Measurements from ENCODE around the gene CENPS.
"Not testable (repeated sequence)": the region's sequence is repeated elsewhere in the genome, so short reads cannot be mapped to it uniquely, and the experiment has no call there.

CENPS gene

DNA sequence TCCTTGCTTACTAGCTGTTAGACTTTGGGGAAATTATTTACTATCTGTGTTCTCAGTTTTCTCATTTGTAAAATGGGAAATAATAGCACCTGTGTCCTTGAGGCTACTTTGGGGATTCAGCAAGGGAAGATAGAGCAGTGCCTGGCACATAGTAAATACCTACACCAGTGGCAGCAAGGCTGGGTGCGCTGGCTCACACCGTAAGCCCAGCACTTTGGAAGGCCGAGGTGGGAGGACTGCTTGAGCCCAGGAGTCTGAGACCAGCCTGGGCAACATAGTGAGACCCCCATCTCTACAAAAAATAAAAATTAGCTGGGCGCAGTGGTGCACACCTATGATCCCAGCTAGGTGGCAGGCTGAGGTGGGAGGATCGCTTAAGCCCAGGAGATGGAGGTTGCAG lies 8.6 kb upstream of the CENPS start:
- no peak for DNase-seq

DNA sequence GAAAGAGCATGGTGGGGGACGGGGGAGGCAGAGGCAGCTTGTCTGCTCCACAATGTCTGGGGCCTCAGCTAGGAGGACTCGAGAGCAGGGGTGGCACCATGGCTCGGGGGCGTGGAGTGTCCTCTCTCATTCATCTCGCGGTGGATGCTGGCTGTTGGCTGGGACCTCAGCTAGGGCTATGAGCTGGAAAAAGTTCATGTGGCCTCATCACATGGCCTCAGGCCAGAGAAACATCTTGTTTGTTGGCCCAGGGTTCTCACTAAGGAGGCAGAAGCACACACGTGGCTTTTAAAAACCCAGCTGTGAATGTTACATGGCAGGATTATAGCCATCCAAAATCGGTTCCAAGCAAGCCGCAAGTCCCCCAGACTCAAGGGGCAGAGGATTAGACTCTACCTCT lies 6.2 kb upstream of the CENPS start:
- no peak for DNase-seq

DNA sequence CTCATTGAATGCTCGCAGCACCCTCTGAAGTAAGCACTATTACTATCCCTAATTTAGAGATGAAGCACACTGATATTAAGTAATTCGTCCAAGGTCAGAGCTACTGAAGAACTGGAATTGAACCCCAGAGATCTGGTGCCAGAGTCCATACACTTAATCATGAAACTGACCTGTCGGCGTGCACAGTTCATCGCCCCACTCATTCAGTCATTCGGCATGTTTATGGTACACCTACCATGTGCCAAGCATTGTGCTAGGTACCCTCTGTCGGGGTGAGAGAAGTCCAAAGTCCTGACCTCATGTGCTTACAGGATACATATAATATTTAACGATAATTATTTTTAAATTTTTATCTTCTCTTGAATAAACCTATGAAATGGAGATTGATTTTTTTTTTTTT lies 5.6 kb upstream of the CENPS start:
- DNase-seq, result no peak

DNA sequence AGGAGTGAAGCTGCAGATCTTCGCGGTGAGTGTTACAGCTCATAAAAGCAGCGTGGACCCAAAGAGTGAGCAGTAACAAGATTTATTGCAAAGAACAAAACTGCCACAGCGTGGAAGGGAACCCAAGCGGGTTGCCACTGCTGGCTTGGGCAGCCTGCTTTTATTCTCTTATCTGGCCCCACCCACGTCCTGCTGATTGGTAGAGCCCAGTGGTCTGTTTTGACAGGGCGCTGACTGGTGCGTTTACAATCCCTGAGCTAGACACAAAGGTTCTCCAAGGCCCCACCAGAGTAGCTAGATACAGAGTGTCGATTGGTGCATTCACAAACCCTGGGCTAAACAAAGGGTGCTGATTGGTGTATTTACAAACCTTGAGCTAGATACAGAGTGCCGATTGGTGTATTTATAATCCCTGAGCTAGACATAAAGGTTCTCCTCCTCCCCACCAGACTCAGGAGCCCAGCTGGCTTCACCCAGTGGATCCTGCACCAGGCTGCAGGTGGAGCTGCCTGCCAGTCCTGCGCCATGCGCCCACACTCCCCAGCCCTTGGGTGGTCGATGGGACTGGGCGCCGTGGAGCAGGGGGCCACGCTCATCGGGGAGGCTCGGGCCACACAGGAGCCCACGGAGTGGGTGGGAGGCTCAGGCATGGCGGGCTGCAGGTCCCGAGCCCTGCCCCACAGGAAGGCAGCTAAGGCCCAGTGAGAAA lies 4.3 kb upstream of the CENPS start:
- DNase-seq, result peak; percentile 21

DNA sequence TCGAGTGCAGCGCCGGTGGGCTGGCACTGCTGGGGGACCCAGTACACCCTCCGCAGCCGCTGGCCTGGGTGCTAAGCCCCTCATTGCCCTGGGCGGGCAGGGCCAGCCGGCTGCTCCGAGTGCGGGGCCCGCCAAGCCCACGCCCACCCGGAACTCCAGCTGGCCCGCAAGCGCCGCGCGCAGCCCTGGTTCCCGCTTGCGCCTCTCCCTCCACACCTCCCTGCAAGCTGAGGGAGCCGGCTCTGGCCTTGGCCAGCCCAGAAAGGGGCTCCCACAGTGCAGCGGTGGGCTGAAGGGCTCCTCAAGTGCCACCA lies 3.7 kb upstream of the CENPS start:
- DNase-seq, result not testable (repeated sequence)

DNA sequence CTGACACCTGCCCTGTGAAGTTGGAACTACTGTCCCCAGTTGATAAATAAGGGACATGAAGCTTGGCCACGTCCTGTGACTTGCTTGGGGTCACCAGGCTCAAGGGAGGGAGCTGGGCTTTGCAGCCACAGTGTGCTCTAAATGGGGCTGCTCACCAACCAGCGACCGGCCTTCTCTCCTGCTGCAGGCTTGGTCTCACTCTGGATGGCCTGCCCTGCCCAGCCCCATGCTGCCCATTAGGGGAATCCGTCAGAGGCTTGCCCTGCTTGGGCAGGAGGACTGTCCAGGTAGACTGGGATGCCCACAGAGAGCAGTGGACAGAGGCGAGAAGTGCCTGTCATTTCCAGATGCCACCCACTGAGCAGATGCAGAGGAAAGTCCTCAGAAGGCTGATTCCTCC lies 1.2 kb upstream of the CENPS start:
- DNase-seq, result no peak

DNA sequence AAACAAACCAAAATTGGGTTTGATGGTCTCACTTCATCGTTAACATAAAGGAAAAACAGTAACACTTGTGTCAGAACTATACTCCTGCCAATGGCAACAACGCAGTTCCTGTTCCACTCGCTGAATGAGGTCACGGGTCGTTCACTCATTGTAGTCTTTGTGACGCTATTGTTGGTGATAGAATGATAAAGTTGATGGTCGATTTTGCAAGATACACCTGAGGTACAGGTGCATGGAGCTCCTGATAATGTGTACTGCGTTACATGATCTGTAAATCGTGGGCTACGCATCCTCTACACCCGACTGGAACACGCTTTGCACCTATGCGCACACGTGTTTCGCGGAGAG lies 391 bp upstream of the CENPS start:
- DNase-seq, result peak; percentile 48

DNA sequence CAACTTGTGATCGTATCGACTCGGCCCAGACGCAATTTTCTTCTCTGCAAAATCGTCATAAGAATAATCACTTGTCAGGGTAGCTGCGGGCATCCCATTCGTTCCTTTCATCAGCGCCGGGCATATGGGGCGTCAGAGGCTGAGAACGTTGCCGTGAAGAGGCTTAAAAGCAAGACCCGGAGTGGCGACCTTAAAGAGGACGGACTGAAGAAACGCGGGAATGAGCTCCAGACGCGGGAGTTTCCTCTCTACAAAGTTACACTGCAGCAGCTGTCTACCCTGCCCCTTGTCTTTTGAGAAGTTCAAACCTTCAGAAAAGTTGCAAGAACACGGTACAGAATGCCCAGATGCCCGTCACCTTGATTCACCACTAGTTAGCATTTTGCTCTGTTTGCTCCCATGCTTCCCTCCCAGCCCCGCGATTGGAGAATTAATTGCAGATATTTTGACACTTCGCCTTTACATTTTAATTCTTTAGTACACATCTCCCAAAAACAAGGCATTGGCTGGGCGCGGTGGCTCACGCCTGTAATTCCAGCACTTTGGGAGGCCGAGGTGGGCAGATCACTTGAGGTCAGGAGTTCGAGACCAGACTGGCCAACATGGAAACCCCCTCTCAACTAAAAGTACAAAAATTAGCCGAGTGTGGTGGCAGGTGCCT lies 967 bp downstream of the CENPS start:
- peak; percentile 22 for DNase-seq

DNA sequence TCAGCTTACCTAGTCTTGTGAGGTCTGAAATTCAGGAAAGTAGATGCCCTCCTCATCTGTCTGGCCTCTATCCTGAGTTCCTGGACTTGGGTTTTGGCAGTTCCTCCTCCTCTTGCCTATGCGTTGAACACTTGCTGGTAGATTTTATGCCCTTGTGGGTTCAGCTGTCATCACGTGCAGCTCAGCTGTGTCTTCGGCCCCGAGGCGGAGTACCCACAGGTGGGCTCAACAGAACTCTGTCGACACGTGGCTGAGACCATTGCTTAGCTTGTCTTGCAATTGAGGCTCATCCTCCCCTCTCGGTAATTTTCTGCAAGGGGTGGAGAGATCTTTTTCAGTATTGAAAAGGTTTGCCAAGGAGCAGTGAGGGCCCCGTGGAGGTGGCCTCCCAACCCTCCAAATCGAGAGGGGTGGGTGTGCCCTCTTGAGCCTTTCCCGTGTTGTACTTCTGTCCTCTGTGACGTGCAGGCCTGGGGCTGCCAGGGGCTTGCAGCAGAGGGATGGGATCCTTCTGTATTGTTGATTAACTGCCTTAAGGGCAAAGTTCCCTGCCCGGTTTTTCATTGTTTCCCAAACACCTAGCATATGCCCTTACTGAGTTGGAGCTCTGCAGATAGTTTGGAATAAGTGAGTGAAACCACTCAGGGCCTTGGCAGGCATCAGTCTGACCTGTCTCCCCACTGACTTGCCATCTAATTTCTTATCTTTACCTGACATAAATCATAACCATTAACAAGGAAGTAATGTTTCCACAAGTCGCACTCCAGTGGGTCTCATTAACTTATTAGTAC lies 2.9 kb downstream of the CENPS start:
- peak; percentile 15 for DNase-seq

DNA sequence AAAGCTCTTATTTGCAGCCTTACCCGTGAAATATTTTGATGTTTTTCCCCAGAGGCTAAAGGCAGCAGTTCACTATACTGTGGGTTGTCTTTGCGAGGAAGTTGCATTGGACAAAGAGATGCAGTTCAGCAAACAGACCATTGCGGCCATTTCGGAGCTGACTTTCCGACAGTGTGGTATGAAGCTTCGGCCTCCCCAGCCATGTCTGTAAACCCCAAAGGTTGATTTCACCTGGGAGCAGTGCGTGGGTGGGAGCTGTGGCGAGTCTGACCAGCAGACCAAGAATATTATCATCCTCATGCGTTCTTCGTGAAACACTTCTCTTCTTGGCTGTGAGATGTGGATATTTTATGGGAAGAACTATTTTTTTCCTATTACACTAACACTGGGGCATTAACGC lies 3.6 kb downstream of the CENPS start:
- no peak for DNase-seq

DNA sequence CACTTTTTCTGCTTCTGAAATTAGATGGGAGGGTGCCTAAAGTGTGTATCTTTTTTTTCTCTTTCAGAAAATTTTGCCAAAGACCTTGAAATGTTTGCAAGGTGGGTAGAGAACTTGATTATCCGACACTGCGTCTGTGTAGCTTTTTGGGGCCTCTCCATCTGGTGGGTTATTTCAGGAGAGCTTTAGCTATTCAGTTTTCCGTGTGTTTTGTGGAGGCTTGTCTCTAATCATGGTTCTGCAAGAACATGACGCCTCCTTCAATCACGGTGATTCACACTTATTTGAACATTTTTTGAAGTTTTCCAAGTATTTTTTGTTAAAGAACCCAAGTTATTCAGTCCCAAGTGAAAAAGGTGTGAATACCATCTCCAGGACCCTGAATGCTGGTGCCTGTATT lies 4.4 kb downstream of the CENPS start:
- DNase-seq, result no peak

DNA sequence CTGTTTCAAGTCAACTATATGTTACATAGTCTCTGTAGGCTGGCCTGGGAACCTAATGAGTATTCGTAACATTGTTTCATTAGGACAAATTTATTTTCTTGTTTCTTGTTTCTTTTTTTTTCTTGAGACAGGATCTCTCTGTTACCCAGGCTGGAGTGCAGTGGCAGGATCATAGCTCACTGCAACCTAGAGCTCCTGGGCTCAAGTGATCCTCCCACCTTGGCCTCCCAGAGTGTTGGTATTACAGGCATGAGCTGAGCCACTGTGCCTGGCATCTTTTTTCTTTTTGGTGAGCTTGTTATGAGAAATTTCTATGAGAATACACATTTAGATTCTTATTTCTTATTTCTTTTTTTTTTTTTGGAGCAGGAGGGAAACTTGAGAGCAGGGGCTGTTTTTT lies 6.8 kb downstream of the CENPS start:
- DNase-seq, result no peak

DNA sequence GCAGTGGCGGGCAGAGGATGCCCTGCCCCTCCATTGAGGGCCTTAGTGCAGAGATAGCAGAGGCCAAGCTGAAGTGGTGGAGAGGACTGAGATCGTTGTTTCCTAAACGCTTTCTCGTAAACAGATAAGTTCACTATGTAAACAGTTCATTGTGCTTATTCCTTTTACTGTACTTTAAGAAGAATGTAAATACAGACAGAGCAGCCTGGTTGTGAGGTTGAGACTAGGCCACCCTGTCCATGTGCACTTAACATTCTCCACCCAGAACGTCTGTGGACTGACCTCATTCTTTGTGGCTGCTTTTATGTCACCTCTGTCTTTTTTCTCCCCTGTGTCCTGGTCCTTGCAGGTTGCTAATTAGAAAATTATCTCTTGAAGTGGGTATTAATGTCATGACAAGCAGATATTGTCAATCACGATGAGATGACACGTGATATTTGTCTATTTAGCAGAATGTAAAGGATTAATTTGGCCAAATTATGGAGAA lies 8.5 kb downstream of the CENPS start:
- DNase-seq, result no peak

DNA sequence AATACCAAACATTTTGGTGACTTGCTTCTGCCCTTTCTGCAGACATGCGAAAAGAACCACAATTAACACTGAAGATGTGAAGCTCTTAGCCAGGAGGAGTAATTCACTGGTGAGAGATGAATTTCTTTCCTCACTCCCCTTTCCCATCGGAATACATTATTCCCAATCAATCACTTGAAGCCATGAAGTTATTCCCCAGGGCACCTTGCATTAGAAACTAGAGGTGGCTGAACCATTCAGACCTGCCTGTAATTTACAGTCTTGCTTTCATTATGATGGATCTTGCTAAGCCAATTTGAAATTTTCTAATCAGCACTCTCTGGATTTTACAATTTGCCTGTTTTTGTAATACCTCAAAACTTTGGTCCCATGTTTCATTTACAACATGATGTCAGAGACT lies 10.1 kb downstream of the CENPS start:
- no peak for DNase-seq

DNA sequence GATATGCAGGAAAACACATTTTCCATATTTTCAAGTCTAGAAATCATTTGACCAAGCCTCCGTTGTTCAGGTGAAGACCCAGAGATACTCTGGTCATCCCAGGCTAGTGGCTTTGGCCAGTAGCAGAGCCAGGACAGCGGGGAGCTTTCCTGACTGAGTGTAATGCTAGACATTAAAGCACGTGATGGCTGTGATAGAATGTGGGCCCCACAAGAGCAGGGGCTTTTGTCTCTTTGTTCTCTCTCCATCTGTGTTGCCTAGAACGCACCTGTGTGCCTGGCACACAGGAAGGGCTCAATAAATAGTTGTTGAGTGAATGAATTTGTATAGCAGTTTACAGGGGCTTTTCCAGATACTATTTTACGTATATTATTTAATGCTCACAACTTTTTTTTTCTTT lies 10.6 kb downstream of the CENPS start:
- no peak for DNase-seq

DNA sequence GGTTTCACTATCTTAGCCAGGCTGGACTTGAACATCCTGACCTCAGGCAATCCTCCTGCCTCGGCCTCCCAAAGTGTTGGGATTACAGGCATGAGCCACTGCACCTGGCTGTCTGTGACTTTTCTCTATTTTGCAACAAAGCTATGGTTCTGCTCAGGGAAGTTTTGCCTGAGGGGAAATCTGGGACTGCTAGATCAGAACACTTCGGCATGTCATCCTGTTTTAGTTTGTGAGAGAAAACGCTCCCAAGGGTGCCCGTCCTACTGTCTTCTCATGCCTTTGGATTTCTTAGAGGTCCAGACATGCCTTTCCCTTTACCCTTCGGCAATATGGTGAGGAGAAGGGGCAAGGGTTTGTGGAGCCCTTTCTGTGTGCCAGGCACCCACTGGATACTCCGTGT lies 14.0 kb downstream of the CENPS start:
- no peak for DNase-seq

DNA sequence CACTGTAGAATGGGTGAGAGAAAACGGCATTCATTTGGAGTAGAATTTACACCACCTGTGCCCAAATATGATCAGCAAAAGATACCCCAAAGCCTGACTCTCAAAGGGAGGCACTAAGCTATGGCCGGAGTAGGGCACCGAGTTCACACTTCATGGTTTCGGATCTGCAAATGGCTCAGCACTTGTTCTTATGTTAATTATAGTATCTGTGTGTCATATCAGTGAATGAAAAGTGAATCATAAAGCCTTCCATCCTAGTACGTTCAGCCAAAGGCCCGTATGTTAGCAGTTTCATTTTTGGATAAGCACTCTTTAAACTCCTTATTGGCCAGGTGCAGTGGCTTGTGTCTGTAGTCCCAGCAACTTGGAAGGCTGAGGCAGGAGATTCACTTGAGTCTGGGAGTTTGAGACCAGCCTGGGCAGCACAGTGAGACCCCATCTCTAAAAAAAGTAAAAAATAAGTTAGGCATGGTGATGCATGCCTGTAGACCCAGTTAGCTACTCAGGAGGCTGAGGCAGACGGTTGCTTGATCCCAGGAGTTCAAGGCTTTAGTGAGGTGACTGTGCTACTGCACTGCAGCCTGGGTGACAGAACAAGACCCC lies 14.7 kb downstream of the CENPS start:
- DNase-seq, result peak; percentile 67

DNA sequence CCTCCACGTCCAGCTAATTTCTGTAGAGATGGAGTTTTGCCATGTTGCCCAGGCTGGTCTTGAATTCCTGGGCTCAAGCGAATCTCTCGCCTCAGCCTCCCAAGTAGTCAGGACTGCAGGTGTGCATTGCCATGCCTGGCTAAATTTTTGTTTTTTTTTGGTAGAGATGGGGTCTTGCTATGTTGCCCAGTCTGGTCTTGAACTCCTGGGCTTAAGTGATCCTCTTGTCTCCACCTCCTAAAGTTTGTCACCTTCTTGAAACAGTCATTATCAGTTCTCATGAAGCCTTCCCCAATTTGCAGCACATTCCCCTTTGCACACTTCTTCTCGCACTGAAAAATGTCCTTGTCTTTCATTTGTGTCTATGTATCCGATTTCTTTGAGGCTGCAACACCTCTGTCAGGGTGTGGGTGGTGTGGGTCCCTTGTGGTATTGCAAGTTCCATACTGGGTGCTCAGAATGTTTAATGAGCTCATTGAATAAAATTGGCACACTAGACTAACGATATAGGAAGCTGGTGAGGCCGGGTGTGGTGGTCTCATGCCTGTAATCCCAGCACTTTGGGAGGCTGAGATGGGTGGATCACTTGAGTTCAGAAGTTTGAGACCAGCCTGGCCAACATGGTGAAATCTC lies 16.7 kb downstream of the CENPS start:
- DNase-seq, result no peak

DNA sequence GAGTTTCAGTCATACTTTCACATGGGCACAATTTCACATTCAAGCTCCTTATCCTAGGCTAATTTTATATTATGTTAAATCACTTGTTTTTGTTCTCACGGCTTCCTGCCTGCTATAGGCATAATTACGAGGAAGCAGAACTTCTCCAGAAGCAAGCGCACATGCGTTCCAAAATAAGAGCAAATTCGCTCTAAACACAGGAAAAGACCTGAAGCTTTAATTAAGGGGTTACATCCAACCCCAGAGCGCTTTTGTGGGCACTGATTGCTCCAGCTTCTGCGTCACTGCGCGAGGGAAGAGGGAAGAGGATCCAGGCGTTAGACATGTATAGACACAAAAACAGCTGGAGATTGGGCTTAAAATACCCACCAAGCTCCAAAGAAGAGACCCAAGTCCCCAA lies 19.5 kb downstream of the CENPS start, which contains the start of gene CORT:
CORT (plus strand) TSS at position 281 of the 400 bp plus-strand sequence. CDS start 193 bp downstream, outside the sequence.
- DNase-seq, result peak; percentile 25

DNA sequence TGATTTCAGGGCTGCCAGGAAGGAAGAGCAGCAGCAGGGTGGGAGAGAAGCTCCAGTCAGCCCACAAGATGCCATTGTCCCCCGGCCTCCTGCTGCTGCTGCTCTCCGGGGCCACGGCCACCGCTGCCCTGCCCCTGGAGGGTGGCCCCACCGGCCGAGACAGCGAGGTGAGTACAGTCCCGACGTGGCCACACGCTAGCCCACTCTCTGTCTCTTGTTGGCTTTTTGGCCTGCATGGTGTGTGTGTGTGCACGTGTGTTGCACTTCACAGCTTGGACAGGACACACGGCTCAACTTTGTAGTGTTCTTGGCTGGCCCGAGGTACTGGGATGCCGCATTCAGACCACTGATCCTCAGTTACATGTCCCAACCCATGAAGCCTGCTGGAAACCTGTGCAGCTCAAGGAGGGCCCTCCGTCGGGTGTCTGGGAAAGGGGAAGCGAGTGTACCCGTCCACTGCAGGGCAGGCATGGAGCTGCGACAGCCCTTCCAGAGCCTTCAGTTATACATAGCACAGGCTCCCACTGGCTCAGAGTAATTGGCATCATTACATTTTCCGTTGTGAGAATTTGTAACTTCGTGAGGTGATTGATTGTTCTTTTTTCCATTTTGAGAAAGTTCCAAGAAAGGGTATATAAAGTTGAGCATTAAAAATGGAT lies 20.1 kb downstream of the CENPS start:
- DNase-seq, result no peak

DNA sequence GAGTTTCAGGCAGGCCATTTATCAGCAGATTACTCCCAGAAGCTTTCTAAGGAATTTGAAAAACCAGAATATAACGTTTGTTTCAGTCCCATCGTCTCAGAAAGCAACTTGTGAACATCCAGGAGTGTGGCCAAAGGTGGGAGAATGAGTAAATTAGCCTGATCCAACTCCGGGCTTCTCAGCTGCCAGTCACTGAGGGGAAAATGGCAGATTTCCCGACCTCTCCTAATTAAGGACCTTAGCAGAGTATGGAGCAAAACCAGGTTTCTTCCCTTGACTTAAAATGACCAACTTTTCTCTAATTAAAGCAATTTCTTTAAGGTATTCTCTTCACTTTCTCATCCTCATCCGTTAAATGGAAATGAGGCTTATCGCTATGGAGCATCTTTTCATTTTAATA lies 20.6 kb downstream of the CENPS start:
- no peak for DNase-seq

DNA sequence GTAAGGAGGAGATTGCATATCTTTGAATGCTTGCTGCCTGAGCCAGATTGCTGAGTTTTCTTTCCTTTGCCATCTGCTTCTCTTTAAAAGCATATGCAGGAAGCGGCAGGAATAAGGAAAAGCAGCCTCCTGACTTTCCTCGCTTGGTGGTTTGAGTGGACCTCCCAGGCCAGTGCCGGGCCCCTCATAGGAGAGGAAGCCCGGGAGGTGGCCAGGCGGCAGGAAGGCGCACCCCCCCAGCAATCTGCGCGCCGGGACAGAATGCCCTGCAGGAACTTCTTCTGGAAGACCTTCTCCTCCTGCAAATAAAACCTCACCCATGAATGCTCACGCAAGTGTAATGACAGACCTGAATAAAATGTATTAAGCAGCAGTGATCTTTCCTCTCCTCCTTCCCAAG lies 21.1 kb downstream of the CENPS start:
- DNase-seq, result no peak

DNA sequence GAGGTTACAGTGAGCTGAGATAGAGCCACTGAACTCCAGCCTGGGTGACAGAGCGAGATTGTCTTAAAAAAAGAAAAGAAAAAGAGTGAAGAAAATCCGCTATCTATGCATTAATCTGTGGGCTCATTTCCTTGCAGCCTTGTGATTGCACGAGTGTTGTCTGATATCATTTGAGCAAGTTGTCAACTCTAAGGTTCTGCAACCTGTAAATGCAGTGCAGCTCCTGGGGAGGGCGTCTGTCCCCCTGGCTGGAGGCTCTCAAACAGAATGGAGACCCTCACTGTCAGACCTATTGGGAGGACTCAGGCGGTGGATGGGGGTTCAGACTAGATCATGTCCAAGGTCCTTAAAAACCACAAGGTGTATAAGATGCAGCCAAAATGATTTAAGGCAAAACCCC lies 25.8 kb downstream of the CENPS start:
- no peak for DNase-seq

All from MV-4-11 (cell line).